Activated CD4-positive, CD25-positive, alpha-beta regulatory T cell treated with anti-CD3 and anti-CD28 coated beads, Interleukin-2, amount 50 U/mL, for 24 hours (primary cell): ENCODE results near the gene ZFYVE28.
A peak's percentile ranks its signal among the peaks of the same experiment; 100 is the strongest.
"Not testable (repeated sequence)": the region's sequence is repeated elsewhere in the genome, so short reads cannot be mapped to it uniquely, and the experiment has no call there.

Experiments
- ATAC-seq, 2 donors: fragments of 150-1000 bp; cut with Tn5 transposase; one replicate each; pipeline ENCODE4 v1.10.0; 2021; ENCODE audit warnings: mild to moderate bottlenecking in 1 of 2, moderate library complexity in 1 of 2

Gene ZFYVE28

GRCh38 chr4:2286904-2287593 is 131.4 kb downstream of the ZFYVE28 start:
- no peak for ATAC-seq

- no peak for ATAC-seq
Measured at GRCh38 chr4:2285613-2286381, 132.6 kb downstream of the ZFYVE28 start.

- no peak for ATAC-seq
Measured at GRCh38 chr4:2284934-2285612, 133.4 kb downstream of the ZFYVE28 start.

GRCh38 chr4:2284161-2284933 is 134.1 kb downstream of the ZFYVE28 start:
- no peak for ATAC-seq

- no peak for ATAC-seq
Measured at GRCh38 chr4:2283199-2283711, 135.2 kb downstream of the ZFYVE28 start.

- ATAC-seq, result peak; percentile 94 to 97
Measured at GRCh38 chr4:2281575-2282343, 136.7 kb downstream of the ZFYVE28 start.

- ATAC-seq, result no peak
Measured at GRCh38 chr4:2280531-2281300, 137.7 kb downstream of the ZFYVE28 start.

- no peak for ATAC-seq
Measured at GRCh38 chr4:2277956-2278355, 140.5 kb downstream of the ZFYVE28 start.

- no peak for ATAC-seq
Measured at GRCh38 chr4:2276581-2277325, 141.7 kb downstream of the ZFYVE28 start.

GRCh38 chr4:2275546-2276251 is 142.7 kb downstream of the ZFYVE28 start:
- no peak for ATAC-seq

GRCh38 chr4:2275044-2275397 is 143.4 kb downstream of the ZFYVE28 start:
- not testable (repeated sequence) for ATAC-seq

GRCh38 chr4:2274320-2275043 is 144.0 kb downstream of the ZFYVE28 start:
- no peak for ATAC-seq

- ATAC-seq, result no peak
Measured at GRCh38 chr4:2273657-2274319, 144.7 kb downstream of the ZFYVE28 start.

- ATAC-seq, result no peak
Measured at GRCh38 chr4:2273221-2273620, 145.2 kb downstream of the ZFYVE28 start.

- ATAC-seq, result no peak
Measured at GRCh38 chr4:2272828-2273120, 145.7 kb downstream of the ZFYVE28 start.

GRCh38 chr4:2272026-2272827 is 146.2 kb downstream of the ZFYVE28 start:
- ATAC-seq, result no peak

- no peak for ATAC-seq
Measured at GRCh38 chr4:2271279-2272025, 147.0 kb downstream of the ZFYVE28 start.
